HepG2 (cell line): Measurements from ENCODE around the gene PCBP2. TPM values are rescaled to one million over a fixed set of nuclear protein-coding genes. Genes with fewer than 3 reads are reported as not detected.
A peak's percentile ranks its signal among the peaks of the same experiment; 100 is the strongest.

Experiments used
- CBFB ChIP-seq: sonication (generic); formaldehyde crosslinking; IDR thresholded peaks from 2 replicates; pipeline ENCODE4 v1.4.0; 2020; ENCODE audit warnings: missing genetic modification reagents
- CTCF ChIP-seq: sonication (generic); formaldehyde crosslinking; IDR thresholded peaks from 2 replicates; pipeline ENCODE4 v1.5.0; 2020; ENCODE audit warnings: mild to moderate bottlenecking, missing genetic modification reagents, moderate library complexity
- GATAD2A ChIP-seq: IDR thresholded peaks from 2 replicates; pipeline ENCODE4 v1.6.1; 2016
- JUN ChIP-seq: sonication (generic); formaldehyde crosslinking; IDR thresholded peaks from 2 replicates; pipeline ENCODE4 v1.4.0; 2020; ENCODE audit warnings: mild to moderate bottlenecking, missing genetic modification reagents
- PRDM15 ChIP-seq: sonication (generic); formaldehyde crosslinking; IDR thresholded peaks from 2 replicates; pipeline ENCODE4 v1.4.0; 2020; ENCODE audit warnings: missing genetic modification reagents
- SKI ChIP-seq: fragments of 450-650 bp; IDR thresholded peaks from one replicate; pipeline ENCODE4 v1.6.1; 2018; ENCODE audit warnings: mild to moderate bottlenecking; ENCODE audit not compliant: partially characterized antibody
- ZNF281 ChIP-seq: sonication (generic); formaldehyde crosslinking; IDR thresholded peaks from 2 replicates; pipeline ENCODE4 v1.4.0; 2020; ENCODE audit warnings: missing genetic modification reagents, borderline replicate concordance
- ZNF572 ChIP-seq: sonication (generic); formaldehyde crosslinking; IDR thresholded peaks from 2 replicates; pipeline ENCODE4 v1.5.1; 2020; ENCODE audit warnings: mild to moderate bottlenecking, missing genetic modification reagents
- ZNF574 ChIP-seq: sonication (generic); formaldehyde crosslinking; IDR thresholded peaks from 2 replicates; pipeline ENCODE4 v1.4.0; 2020; ENCODE audit warnings: missing genetic modification reagents
- ZNF660 ChIP-seq: sonication (generic); formaldehyde crosslinking; IDR thresholded peaks from 2 replicates; pipeline ENCODE4 v1.5.1; 2020; ENCODE audit warnings: mild to moderate bottlenecking, low read depth, missing genetic modification reagents, borderline replicate concordance
- ZNF75D ChIP-seq: sonication (generic); formaldehyde crosslinking; IDR thresholded peaks from 2 replicates; pipeline ENCODE4 v1.8.1; 2023; ENCODE audit warnings: missing genetic modification reagents, mild to moderate bottlenecking, borderline replicate concordance
- ZNF83 ChIP-seq: sonication (generic); formaldehyde crosslinking; IDR thresholded peaks from 2 replicates; pipeline ENCODE4 v1.4.0; 2020; ENCODE audit warnings: missing genetic modification reagents, mild to moderate bottlenecking, borderline replicate concordance
- polyA plus RNA-seq, 8 experiments: library from polyadenylated mRNA; depleted of rRNA in 3 of 8; stranded (reverse) in 7 of 8; unstranded in 1 of 8; fragments of >200 nt; fragmentation: Illumina TruSeq in 4 of 8; extraction: Trizol in 4 of 8; gene quantifications; 2 replicates each; pipeline versions ENCODE4 v1.2.1 to v1.2.3, GENCODE V29; 2011 to 2016; ENCODE audit warnings: low read depth in 4 of 8, missing spikeins in 1 of 8, mixed read lengths in 1 of 8; ENCODE audit not compliant: insufficient read depth in 1 of 8
- total RNA-seq, 5 experiments: library from RNA; depleted of rRNA; stranded (reverse); fragments of >200 nt; fragmentation: Illumina TruSeq; extraction: Trizol; gene quantifications; 2 replicates each; pipeline ENCODE4 v1.2.3, GENCODE V29; 2016; ENCODE audit warnings: low read depth in 1 of 5
- TF ChIP-seq, protein P1 (sequence below): sonication (generic); formaldehyde crosslinking; IDR thresholded peaks from 2 replicates; pipeline ENCODE4 v1.4.0; 2020; ENCODE audit warnings: mild to moderate bottlenecking, missing genetic modification reagents

Gene PCBP2
- total and polyA plus RNA-seq, 2 of the 13 experiments (the other 11 are each of a cell fraction or from before 2014, with no cell fraction given), result 154 to 345 TPM

GRCh38 chr12:53495903-53496751, 44.2 kb downstream of the PCBP2 start (continued):
- TF ChIP-seq PRDM15 (CRISPR knock-in tag) (no peak), ZNF572 (CRISPR knock-in tag) (no peak), GATAD2A (CRISPR knock-in tag) (peak; percentile 17; the same call in 1 of the 2 replicates), JUN (CRISPR knock-in tag) (no peak), ZNF75D (CRISPR knock-in tag) (no peak), SKI (no peak), CTCF (no peak), CBFB (CRISPR knock-in tag) (no peak), ZNF574 (CRISPR knock-in tag) (no peak), ZNF83 (CRISPR knock-in tag) (no peak), ZNF281 (no peak), ZNF660 (CRISPR knock-in tag) (no peak)
- TF ChIP-seq, protein P1, sequence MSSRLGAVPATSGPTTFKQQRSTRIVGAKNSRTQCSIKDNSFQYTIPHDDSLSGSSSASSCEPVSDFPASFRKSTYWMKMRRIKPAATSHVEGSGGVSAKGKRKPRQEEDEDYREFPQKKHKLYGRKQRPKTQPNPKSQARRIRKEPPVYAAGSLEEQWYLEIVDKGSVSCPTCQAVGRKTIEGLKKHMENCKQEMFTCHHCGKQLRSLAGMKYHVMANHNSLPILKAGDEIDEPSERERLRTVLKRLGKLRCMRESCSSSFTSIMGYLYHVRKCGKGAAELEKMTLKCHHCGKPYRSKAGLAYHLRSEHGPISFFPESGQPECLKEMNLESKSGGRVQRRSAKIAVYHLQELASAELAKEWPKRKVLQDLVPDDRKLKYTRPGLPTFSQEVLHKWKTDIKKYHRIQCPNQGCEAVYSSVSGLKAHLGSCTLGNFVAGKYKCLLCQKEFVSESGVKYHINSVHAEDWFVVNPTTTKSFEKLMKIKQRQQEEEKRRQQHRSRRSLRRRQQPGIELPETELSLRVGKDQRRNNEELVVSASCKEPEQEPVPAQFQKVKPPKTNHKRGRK (CRISPR knock-in tag), result no peak
